Ovary (tissue), 9 donors: ENCODE measurements around the gene PLEKHM3. TPM values are rescaled to one million over a fixed set of nuclear protein-coding genes. Genes with fewer than 3 reads are reported as not detected.
A peak's percentile ranks its signal among the peaks of the same experiment; 100 is the strongest.

Experiments used
- DNase-seq, 5 donors: peaks; one replicate each; pipeline ENCODE4 v3.0.0-alpha.2; 2019 to 2020
- H3K27ac ChIP-seq, 2 donors: fragments of 200-600 bp; one replicate each; pipeline versions ENCODE4 v1.5.1 to v1.8.0; 2019 to 2022
- H3K27me3 ChIP-seq: fragments of 200-600 bp; one replicate; pipeline ENCODE4 v1.8.0; 2022
- H3K36me3 ChIP-seq: fragments of 200-600 bp; sonication (generic); one replicate; pipeline ENCODE4 v1.5.1; 2019
- H3K4me1 ChIP-seq: one replicate; pipeline ENCODE4 v1.8.1; 2013; ENCODE audit warnings: mild to moderate bottlenecking, moderate library complexity; ENCODE audit not compliant: insufficient read depth
- H3K4me3 ChIP-seq: fragments of 200-600 bp; sonication (generic); one replicate; pipeline ENCODE4 v1.5.1; 2017
- H3K9me3 ChIP-seq, 2 donors: fragments of 200-600 bp in 1 of 2; sonication (generic) in 1 of 2; one replicate each; pipeline versions ENCODE4 v1.5.1 to v1.8.1; 2013 to 2019; ENCODE audit warnings: mild to moderate bottlenecking in 1 of 2, moderate library complexity in 1 of 2
- EP300 ChIP-seq: sonication (generic); formaldehyde crosslinking; IDR thresholded peaks from one replicate; pipeline ENCODE4 v1.6.1; 2017; ENCODE audit warnings: antibody characterized with exemption
- POLR2A ChIP-seq: fragments of 450-650 bp; IDR thresholded peaks from one replicate; pipeline ENCODE4 v1.6.1; 2017; ENCODE audit warnings: antibody characterized with exemption, mild to moderate bottlenecking, moderate library complexity
- WGBS, 3 donors: extraction: QIAGEN DNeasy Blood & Tissue Kit in 1 of 3; methylation state at CpG; one replicate each; pipeline versions ENCODE4 v1.1.5 to v1.1.7; 2013 to 2017; 5-methylcytosine and 5-hydroxymethylcytosine counted together
- intact Hi-C, 4 donors: fragments of 100-400 bp; cut with DNase I; formaldehyde crosslinking; loops; one replicate each; pipeline versions ENCODE4 v1.11.0 to v1.15.1; 2022 to 2023
- polyA plus RNA-seq, 2 donors: library from polyadenylated mRNA; stranded (reverse); fragments of 200-250 nt in 1 of 2; fragments of 350-450 nt in 1 of 2; fragmentation: Illumina TruSeq in 1 of 2; extraction: RNeasy Lipid Tissue Mini Kit (QIAGEN cat#74804) in 1 of 2; gene quantifications; one replicate each; pipeline ENCODE4 v1.2.3, GENCODE V29; 2013 to 2014
- total RNA-seq, 7 donors: library from RNA; depleted of rRNA in 2 of 7; stranded (reverse); fragments of >200 nt in 2 of 7; fragmentation: NEBNext Ultra II Directional in 3 of 7; extraction: Animal tissue kit (Norgen Biotek cat#: 25700) in 3 of 7; gene quantifications; one replicate each; pipeline versions ENCODE4 v1.1.0 to v1.2.4, GENCODE V29; 2016 to 2023
- TF ChIP-seq, protein P1 (sequence below), 3 donors: fragments of 450-650 bp in 2 of 3; fragments of 200-600 bp in 1 of 3; IDR thresholded peaks; one replicate each; pipeline versions ENCODE4 v1.5.1 to v1.8.0; 2016 to 2022; ENCODE audit warnings: antibody characterized with exemption in 3 of 3, mild to moderate bottlenecking in 1 of 3
- donor health status: DM: no; HTN: no; CAD: no; lungs with moderate emphysema.
- donor health status: DM: no; HTN: no; CAD: no.
- donor health status: Bipolar disorder and iron deficiency.
- donor health status: DM: yes; HTN: yes; CAD: no.
- donor health status: DM: no; HTN: no; CAD: no.
- donor health status: DM: yes; HTN: yes; CAD: no.

Gene PLEKHM3
- total and polyA plus RNA-seq, 9 donors, result 6.5 to 26.1 (median 14.3) TPM

DNA sequence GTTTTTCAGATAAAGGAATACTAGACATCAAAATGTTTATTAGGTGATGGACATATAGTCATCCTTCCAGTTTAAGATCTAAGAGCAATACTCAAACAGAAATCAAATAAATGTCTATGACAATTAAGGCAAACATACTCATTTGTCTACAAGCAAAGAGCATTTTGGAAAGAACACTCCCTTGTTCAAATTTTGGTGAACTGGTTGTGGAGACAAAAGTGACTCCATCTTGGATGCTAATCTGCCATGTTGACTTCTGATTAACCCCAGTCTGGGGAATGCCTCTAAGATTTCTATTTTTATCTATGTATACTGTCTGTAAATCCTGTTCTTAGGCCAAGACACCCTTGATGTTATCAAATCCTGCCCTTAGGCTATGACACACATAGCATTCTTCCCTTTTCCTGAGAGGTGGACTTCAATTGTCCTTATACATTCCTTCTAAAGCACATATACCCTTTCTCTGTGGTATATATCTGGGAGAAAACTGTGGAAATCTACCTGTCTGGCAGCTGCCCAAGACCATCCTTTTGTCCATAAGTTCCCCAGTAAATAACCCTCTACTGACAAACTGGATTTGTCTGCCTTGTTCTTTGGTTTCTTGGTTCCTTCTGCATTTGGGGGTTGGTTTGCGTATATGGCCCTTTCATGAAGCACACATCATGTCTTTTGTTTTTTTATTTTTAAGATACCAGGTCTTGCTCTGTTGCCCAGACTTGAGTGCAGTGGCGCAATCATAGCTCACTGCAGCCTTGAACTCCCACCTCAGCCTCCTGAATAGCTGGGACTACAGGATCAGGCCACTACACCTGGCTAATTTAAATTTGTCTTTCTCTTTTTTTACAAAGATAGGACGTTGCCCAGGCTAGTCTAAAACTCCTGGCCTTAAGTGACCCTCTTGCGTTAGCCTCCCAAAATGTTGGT, 12.5 kb upstream of the PLEKHM3 start:
- no peaks in the 10 kb centered on the region for H3K27me3 ChIP-seq
- intact Hi-C loops, result loop anchor here in 1 of 4 donors (10.0 kb wide), 1 partner anchor 273 kb away; the partner anchor contains the start of gene FZD5
- WGBS, 3 donors, result 72 to 73% (median 73%) methylated on average over 4 of the region's 4 CpGs
- TF ChIP-seq EP300, result no peak
- TF ChIP-seq, protein P1, sequence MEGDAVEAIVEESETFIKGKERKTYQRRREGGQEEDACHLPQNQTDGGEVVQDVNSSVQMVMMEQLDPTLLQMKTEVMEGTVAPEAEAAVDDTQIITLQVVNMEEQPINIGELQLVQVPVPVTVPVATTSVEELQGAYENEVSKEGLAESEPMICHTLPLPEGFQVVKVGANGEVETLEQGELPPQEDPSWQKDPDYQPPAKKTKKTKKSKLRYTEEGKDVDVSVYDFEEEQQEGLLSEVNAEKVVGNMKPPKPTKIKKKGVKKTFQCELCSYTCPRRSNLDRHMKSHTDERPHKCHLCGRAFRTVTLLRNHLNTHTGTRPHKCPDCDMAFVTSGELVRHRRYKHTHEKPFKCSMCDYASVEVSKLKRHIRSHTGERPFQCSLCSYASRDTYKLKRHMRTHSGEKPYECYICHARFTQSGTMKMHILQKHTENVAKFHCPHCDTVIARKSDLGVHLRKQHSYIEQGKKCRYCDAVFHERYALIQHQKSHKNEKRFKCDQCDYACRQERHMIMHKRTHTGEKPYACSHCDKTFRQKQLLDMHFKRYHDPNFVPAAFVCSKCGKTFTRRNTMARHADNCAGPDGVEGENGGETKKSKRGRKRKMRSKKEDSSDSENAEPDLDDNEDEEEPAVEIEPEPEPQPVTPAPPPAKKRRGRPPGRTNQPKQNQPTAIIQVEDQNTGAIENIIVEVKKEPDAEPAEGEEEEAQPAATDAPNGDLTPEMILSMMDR (IDR thresholded peaks at IDR 0.05), result no peak
- TF ChIP-seq POLR2A, result no peak
- no peak for DNase-seq
- no peaks in the 10 kb centered on the region for H3K36me3 ChIP-seq
- no peaks in the 10 kb centered on the region for H3K9me3 ChIP-seq
- no peak overlapping the region for H3K27ac ChIP-seq
- no peak overlapping the region for H3K4me3 ChIP-seq
- no peaks in the 10 kb centered on the region for H3K4me1 ChIP-seq

DNA sequence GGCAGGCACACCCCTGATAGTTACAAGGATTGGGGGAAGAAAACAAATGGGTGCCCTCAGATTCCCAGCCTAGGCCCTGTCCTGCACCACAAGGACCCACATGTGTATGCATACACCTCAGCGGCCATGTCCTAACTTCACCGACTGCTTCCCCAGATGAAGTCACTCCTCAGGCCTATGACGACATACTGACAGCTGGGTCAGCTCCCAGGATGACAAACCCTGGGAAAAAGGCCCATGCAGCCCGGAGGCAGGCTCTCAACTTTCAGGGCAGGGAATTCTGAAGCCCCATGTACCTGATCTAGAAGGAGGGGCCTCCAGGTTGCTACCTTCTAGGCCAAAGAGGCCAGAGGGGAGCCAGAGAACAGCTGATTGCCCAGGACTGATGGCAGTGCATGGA, 11.0 kb upstream of the PLEKHM3 start:
- WGBS, 3 donors, result 37 to 41% (median 41%) methylated on average over 4 of the region's 4 CpGs
- Histone ChIP-seq H3K9me3 (no peaks in the 10 kb centered on the region), H3K27ac (no peak overlapping the region), H3K36me3 (no peaks in the 10 kb centered on the region), H3K4me3 (no peak overlapping the region), H3K4me1 (no peaks in the 10 kb centered on the region), H3K27me3 (no peaks in the 10 kb centered on the region)
- TF ChIP-seq EP300 (no peak), POLR2A (no peak)
- TF ChIP-seq, protein P1 (IDR thresholded peaks at IDR 0.05), result no peak
- DNase-seq, result no peak
- intact Hi-C loops, result loop anchor here in 1 of 4 donors (10.0 kb wide), 1 partner anchor 272 kb away; the partner anchor contains the start of gene FZD5

DNA sequence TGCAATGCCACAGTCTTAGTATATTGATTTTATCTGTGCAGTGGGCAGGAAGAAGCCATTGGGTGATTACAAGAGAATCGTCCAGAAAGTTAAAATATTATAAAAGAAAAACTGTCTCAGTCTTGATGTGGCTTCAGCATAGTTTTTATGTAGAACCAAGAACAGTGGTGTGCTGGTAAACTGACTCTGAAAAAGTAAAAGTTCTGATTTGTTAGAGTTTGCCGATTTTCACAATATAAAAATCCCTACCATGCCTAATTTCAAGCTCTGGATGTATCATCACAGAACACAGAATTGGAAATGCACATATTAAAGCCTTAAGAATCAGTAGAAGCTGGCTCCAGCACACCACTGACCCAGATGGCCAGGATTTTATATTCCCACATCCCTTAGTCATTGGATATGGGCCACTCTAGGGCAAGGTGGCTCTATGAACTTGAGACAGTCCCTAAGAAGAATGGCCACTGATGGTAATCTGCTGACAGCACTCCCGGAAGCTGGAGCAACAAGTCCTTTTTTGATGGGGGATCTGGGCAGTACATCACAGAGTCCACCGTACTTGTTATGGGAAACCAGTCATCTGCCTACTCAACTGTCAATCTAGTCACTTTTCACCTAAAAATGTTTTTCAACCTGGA, 9.3 kb upstream of the PLEKHM3 start:
- no peak for DNase-seq
- no peaks in the 10 kb centered on the region for H3K27me3 ChIP-seq
- H3K4me3 ChIP-seq, result no peak overlapping the region
- H3K27ac ChIP-seq, result no peak overlapping the region
- TF ChIP-seq, protein P1 (IDR thresholded peaks at IDR 0.05), result no peak
- TF ChIP-seq EP300 (no peak), POLR2A (no peak)
- WGBS, 3 donors, result 92 to 93% (median 92%) methylated on average over 4 of the region's 4 CpGs
- H3K4me1 ChIP-seq, result no peaks in the 10 kb centered on the region
- H3K36me3 ChIP-seq, result no peaks in the 10 kb centered on the region
- no peaks in the 10 kb centered on the region for H3K9me3 ChIP-seq
- intact Hi-C loops, result loop anchor here in 1 of 4 donors (10.0 kb wide), 1 partner anchor 270 kb away; the partner anchor contains the start of gene FZD5

DNA sequence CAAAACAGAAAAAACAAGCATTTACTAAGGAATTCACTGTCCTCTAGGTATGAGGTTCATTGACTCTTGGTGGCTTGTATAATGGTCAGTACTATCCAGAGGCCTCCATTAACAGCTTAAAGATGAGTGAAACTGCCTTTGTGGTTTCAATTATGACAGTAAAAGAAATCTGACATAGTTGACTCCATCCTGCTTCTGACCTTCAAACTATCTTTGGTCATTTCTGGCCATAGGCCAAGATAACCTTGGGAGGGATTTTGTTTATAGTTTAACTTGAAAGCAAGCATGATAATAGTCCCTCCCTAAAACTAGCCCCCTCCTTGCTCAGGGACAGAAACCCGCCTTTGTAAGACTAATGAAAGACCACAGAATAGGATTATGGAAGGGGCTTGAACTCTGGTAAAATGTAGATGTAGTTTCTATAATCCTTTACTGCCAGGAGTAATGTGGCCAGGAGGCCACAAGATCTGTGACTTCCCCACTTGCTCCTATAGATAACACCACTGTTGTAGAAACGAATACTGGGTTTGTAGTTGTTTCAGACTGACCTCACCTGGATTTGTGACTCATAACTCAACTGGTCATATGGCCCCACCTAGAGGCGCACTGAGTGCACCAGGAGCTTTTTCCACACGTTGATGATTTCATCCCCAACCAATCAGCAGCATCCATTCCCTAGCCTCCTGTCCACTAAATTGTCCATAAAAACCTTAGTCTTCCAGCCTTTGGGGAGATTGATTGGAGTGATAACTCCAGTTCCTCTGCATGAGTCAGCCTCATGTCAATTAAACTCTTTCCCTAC, 8.6 kb upstream of the PLEKHM3 start:
- Histone ChIP-seq H3K27ac (no peak overlapping the region), H3K27me3 (no peaks in the 10 kb centered on the region), H3K9me3 (no peaks in the 10 kb centered on the region), H3K4me1 (no peaks in the 10 kb centered on the region), H3K36me3 (no peaks in the 10 kb centered on the region), H3K4me3 (no peak overlapping the region)
- DNase-seq, result peak in 1 of 5 donors; percentile 25
- TF ChIP-seq, protein P1 (IDR thresholded peaks at IDR 0.05), result no peak
- TF ChIP-seq EP300, result no peak
- TF ChIP-seq POLR2A, result no peak
- 39 to 47% (median 46%) methylated on average over 4 of the region's 4 CpGs for WGBS, 3 donors
- intact Hi-C loops, result loop anchor here in 1 of 4 donors (10.0 kb wide), 1 partner anchor 269 kb away; the partner anchor contains the start of gene FZD5
